Vagina (tissue), 2 donors: Measurements from ENCODE around the gene CTBP2.

Source experiments
- CTCF ChIP-seq, 3 experiments: fragments of 450-650 bp in 2 of 3; fragments of 200-600 bp in 1 of 3; sonication (generic) in 1 of 3; IDR thresholded peaks; one replicate each; pipeline ENCODE4 v1.5.1; 2017 to 2019; ENCODE audit warnings: antibody characterized with exemption in 3 of 3, mild to moderate bottlenecking in 2 of 3, moderate library complexity in 2 of 3
- POLR2A ChIP-seq, 2 donors: fragments of 450-650 bp; IDR thresholded peaks; one replicate each; pipeline ENCODE4 v1.6.1; 2017; ENCODE audit warnings: antibody characterized with exemption in 2 of 2, mild to moderate bottlenecking in 2 of 2, moderate library complexity in 2 of 2

- TF ChIP-seq CTCF (IDR thresholded peaks at IDR 0.05): no peak
- no peak for TF ChIP-seq POLR2A (IDR thresholded peaks at IDR 0.05)
These were observed 10.7 kb downstream of the CTBP2 start for GRCh38 chr10:125149680-125150047.
